ENCODE measurements around the gene ABCA1.

GRCh38 chr9:104766025-104766424 lies 161.9 kb downstream of the ABCA1 start:
- TF ChIP-seq NFRKB (IDR thresholded peaks at IDR 0.05) (no peak), FOXM1 (IDR thresholded peaks at IDR 0.05; ENCODE audit: borderline replicate concordance) (no peak), ZNF384 (IDR thresholded peaks at IDR 0.05) (no peak), ARNT (IDR thresholded peaks at IDR 0.05) (no peak), L3MBTL2 (conservative IDR thresholded peaks at IDR 0.05) (no peak), SP1 (IDR thresholded peaks at IDR 0.05) (no peak), SUZ12 (IDR thresholded peaks at IDR 0.05) (no peak), LEF1 (IDR thresholded peaks at IDR 0.05; ENCODE audit: borderline replicate concordance) (no peak), PKNOX1 (IDR thresholded peaks at IDR 0.05) (no peak), BHLHE40 (IDR thresholded peaks at IDR 0.05; ENCODE audit: borderline replicate concordance) (no peak)
